Mesenchymal stem cell (in vitro differentiated cells and primary cell): ENCODE measurements around the gene SLC22A14.

Source experiments
- DNase-seq: peaks from one replicate; pipeline ENCODE4 v3.0.0-alpha.2; 2013
- H2AFZ ChIP-seq: one replicate; pipeline ENCODE4 v1.6.1; 2013; ENCODE audit warnings: low read depth, mild to moderate bottlenecking, control low read depth, inconsistent platforms, low read length, moderate library complexity
- H2AK5ac ChIP-seq: 2 replicates; pipeline ENCODE4 v1.6.1; 2013; ENCODE audit warnings: low read length, moderate library complexity, mild to moderate bottlenecking, inconsistent platforms; ENCODE audit not compliant: severe bottlenecking
- H2BK120ac ChIP-seq: one replicate; pipeline ENCODE4 v1.6.1; 2013; ENCODE audit warnings: low read depth, mild to moderate bottlenecking, inconsistent platforms, low read length, moderate library complexity
- H2BK12ac ChIP-seq, 2 experiments: one replicate each; pipeline ENCODE4 v1.6.1; 2013; ENCODE audit warnings: inconsistent platforms in 2 of 2, low read length in 2 of 2, mild to moderate bottlenecking in 2 of 2, moderate library complexity in 2 of 2, control low read depth in 1 of 2
- H2BK15ac ChIP-seq: one replicate; pipeline ENCODE4 v1.6.1; 2013; ENCODE audit warnings: mild to moderate bottlenecking, low read depth, inconsistent platforms; ENCODE audit not compliant: poor library complexity, severe bottlenecking
- H2BK5ac ChIP-seq: 2 replicates; pipeline ENCODE4 v1.6.1; 2013; ENCODE audit warnings: low read depth, mild to moderate bottlenecking, low read length, control low read depth, inconsistent platforms; ENCODE audit not compliant: poor library complexity, severe bottlenecking
- H3K14ac ChIP-seq, 2 experiments: one replicate each; pipeline ENCODE4 v1.6.1; 2013; ENCODE audit warnings: inconsistent platforms in 2 of 2, low read length in 2 of 2, control low read depth in 1 of 2, mild to moderate bottlenecking in 1 of 2, moderate library complexity in 1 of 2
- H3K18ac ChIP-seq, 2 experiments: one replicate each; pipeline ENCODE4 v1.6.1; 2013; ENCODE audit warnings: inconsistent platforms in 2 of 2, low read length in 2 of 2, control low read depth in 1 of 2, low read depth in 1 of 2, mild to moderate bottlenecking in 1 of 2
- H3K23ac ChIP-seq, 2 experiments: one replicate each; pipeline ENCODE4 v1.6.1; 2013; ENCODE audit warnings: inconsistent platforms in 2 of 2, low read length in 2 of 2, mild to moderate bottlenecking in 2 of 2, moderate library complexity in 2 of 2, control low read depth in 1 of 2
- H3K27ac ChIP-seq: 2 replicates; pipeline ENCODE4 v1.5.1; 2013; ENCODE audit warnings: mild to moderate bottlenecking, moderate library complexity, low read length, control low read depth, inconsistent platforms; ENCODE audit not compliant: poor library complexity, severe bottlenecking
- H3K27me3 ChIP-seq, 2 experiments: 2 replicates each; pipeline versions ENCODE4 v1.6.1 to v1.7.0; 2013; ENCODE audit warnings: low read length in 2 of 2, mild to moderate bottlenecking in 2 of 2, moderate library complexity in 2 of 2, control low read depth in 1 of 2, inconsistent platforms in 1 of 2; ENCODE audit not compliant: control insufficient read depth in 1 of 2, insufficient read depth in 1 of 2
- H3K36me3 ChIP-seq, 2 experiments: 2 replicates each; pipeline versions ENCODE4 v1.6.1 to v1.7.0; 2013; ENCODE audit warnings: low read length in 2 of 2, control low read depth in 1 of 2, inconsistent platforms in 1 of 2, low read depth in 1 of 2, mild to moderate bottlenecking in 1 of 2; ENCODE audit not compliant: insufficient read depth in 2 of 2, control insufficient read depth in 1 of 2
- H3K4ac ChIP-seq, 2 experiments: one replicate each; pipeline ENCODE4 v1.6.1; 2013; ENCODE audit warnings: inconsistent platforms in 2 of 2, low read length in 2 of 2, mild to moderate bottlenecking in 2 of 2, moderate library complexity in 2 of 2, control low read depth in 1 of 2, low read depth in 1 of 2
- H3K4me1 ChIP-seq: 2 replicates; pipeline ENCODE4 v1.6.1; 2013; ENCODE audit warnings: low read depth, low read length, control low read depth; ENCODE audit not compliant: control insufficient read depth, insufficient read depth
- H3K4me2 ChIP-seq: 2 replicates; pipeline ENCODE4 v1.6.1; 2013; ENCODE audit warnings: low read length, mild to moderate bottlenecking, inconsistent platforms; ENCODE audit not compliant: poor library complexity, severe bottlenecking
- H3K4me3 ChIP-seq, 2 experiments: 2 replicates each; pipeline versions ENCODE4 v1.5.1 to v1.7.0; 2013; ENCODE audit warnings: low read length in 2 of 2, mild to moderate bottlenecking in 2 of 2, control low read depth in 1 of 2, low read depth in 1 of 2; ENCODE audit not compliant: insufficient read depth in 1 of 2
- H3K79me1 ChIP-seq: replicated peaks from 2 replicates; pipeline ENCODE4 v1.6.1; 2013; ENCODE audit warnings: mild to moderate bottlenecking, control low read depth, low read length, inconsistent platforms; ENCODE audit not compliant: poor library complexity, severe bottlenecking
- H3K9ac ChIP-seq: 2 replicates; pipeline ENCODE4 v1.7.0; 2013; ENCODE audit warnings: mild to moderate bottlenecking, low read length, moderate library complexity
- H3K9me3 ChIP-seq: 2 replicates; pipeline ENCODE4 v1.7.0; 2013; ENCODE audit warnings: mild to moderate bottlenecking, low read length; ENCODE audit not compliant: control insufficient read depth
- H4K8ac ChIP-seq: one replicate; pipeline ENCODE4 v1.6.1; 2013; ENCODE audit warnings: inconsistent platforms, mild to moderate bottlenecking, low read length, moderate library complexity
- H4K91ac ChIP-seq: one replicate; pipeline ENCODE4 v1.6.1; 2013; ENCODE audit warnings: mild to moderate bottlenecking, low read length, inconsistent platforms
- WGBS: methylation state at CpG from one replicate; pipeline ENCODE4 v1.1.7; 2013; ENCODE audit warnings: mixed read lengths; 5-methylcytosine and 5-hydroxymethylcytosine counted together

Gene SLC22A14

GRCh38 chr3:38325256-38325655 is 43.2 kb downstream of the SLC22A14 start:
- H3K9ac ChIP-seq, result no peak overlapping the region

GRCh38 chr3:38327335-38328009 is 45.4 kb downstream of the SLC22A14 start:
- H2AFZ ChIP-seq, result no peak overlapping the region

More at GRCh38 chr3:38325256-38325655, 43.2 kb downstream of the SLC22A14 start:
- Histone ChIP-seq H3K4ac (no peak overlapping the region), H2BK120ac (no peak overlapping the region), H3K23ac (no peak overlapping the region), H3K36me3 (peaks cover 0 to 5% of the 10 kb centered on the region in 2 experiments), H3K79me1 (no peaks in the 10 kb centered on the region), H3K27me3 (peaks cover 0 to 3% of the 10 kb centered on the region in 2 experiments), H4K8ac (no peak overlapping the region), H4K91ac (no peak overlapping the region), H3K4me2 (no peak overlapping the region), H3K4me1 (no peaks in the 10 kb centered on the region), H2BK5ac (no peak overlapping the region), H3K4me3 (no peak overlapping the region), H2BK15ac (no peak overlapping the region), H2BK12ac (no peak overlapping the region), H3K14ac (no peak overlapping the region), H2AFZ (no peak overlapping the region), H3K18ac (no peak overlapping the region), H3K9me3 (peaks cover 14% of the 10 kb centered on the region), H2AK5ac (no peak overlapping the region), H3K27ac (no peak overlapping the region)
- 74% methylated on average over 2 of the region's 2 CpGs for WGBS
- no peak for DNase-seq

DNA sequence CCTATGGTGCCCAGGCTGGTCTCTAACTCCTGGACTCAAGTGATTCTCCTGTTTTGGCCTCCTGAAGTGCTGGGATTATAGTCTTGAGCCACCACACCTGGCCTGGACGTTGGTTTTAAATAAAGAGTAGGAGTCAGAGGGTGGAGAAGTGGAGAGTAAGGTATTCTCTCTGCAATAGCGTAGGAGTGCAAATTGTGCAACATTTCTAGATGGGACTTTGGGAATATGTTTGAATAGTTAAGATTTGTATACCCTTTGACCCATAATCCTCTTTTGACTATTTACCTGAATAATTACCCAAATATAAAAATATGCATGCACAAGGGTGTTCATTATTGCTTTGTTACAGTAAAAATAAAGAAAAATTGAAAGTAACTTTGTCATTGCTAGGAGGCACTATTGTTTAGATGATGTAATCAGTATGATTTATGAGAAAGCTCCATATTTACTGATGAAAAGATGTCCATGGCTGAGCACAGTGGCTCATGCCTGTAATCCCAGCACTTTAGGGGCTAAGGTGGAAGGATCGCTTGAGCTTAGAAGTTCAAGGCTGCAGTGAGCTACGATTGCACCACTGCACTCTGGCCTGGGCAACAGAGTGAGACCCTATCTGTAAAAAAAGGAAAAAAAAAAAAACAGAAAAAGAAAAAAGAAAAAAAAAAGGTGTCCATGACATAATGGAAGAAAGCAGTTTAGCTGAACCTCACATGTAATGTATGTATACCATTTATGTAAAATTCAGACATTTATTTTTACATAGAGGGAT is 49.3 kb downstream of the SLC22A14 start:
- H4K91ac ChIP-seq, result no peak overlapping the region
- no peak overlapping the region for H3K27ac ChIP-seq
- H3K18ac ChIP-seq, result no peak overlapping the region
- H3K4me2 ChIP-seq, result no peak overlapping the region
- H3K9me3 ChIP-seq, result peaks cover 11% of the 10 kb centered on the region
- no peak overlapping the region for H3K14ac ChIP-seq
- no peak overlapping the region for H2BK12ac ChIP-seq
- DNase-seq, result no peak
- no peak overlapping the region for H2BK5ac ChIP-seq
- WGBS, result 73% methylated on average over 3 of the region's 4 CpGs
- H3K23ac ChIP-seq, result no peak overlapping the region
- no peak overlapping the region for H3K9ac ChIP-seq
- H3K27me3 ChIP-seq, result peaks cover 0 to 8% of the 10 kb centered on the region in 2 experiments
- no peak overlapping the region for H4K8ac ChIP-seq
- no peak overlapping the region for H2AK5ac ChIP-seq
- H2BK120ac ChIP-seq, result no peak overlapping the region
- H2AFZ ChIP-seq, result no peak overlapping the region
- peaks cover 0 to 3% of the 10 kb centered on the region in 2 experiments for H3K36me3 ChIP-seq
- no peak overlapping the region for H3K4ac ChIP-seq
- no peak overlapping the region for H2BK15ac ChIP-seq
- no peaks in the 10 kb centered on the region for H3K79me1 ChIP-seq
- no peak overlapping the region for H3K4me3 ChIP-seq
- H3K4me1 ChIP-seq, result no peaks in the 10 kb centered on the region

More at GRCh38 chr3:38327335-38328009, 45.4 kb downstream of the SLC22A14 start:
- Histone ChIP-seq H3K36me3 (peaks cover 0 to 5% of the 10 kb centered on the region in 2 experiments), H3K27ac (no peak overlapping the region), H3K9ac (peak overlapping the region; percentile 34), H2BK12ac (no peak overlapping the region), H3K4me2 (no peak overlapping the region), H3K4ac (no peak overlapping the region), H3K27me3 (peaks cover 0 to 3% of the 10 kb centered on the region in 2 experiments), H3K23ac (no peak overlapping the region), H3K9me3 (peaks cover 14% of the 10 kb centered on the region), H2BK5ac (no peak overlapping the region), H3K18ac (no peak overlapping the region), H4K91ac (no peak overlapping the region), H2BK120ac (no peak overlapping the region), H3K4me3 (no peak overlapping the region), H2BK15ac (no peak overlapping the region), H2AK5ac (no peak overlapping the region), H4K8ac (no peak overlapping the region), H3K14ac (no peak overlapping the region), H3K4me1 (no peaks in the 10 kb centered on the region), H3K79me1 (no peaks in the 10 kb centered on the region)
- peak; percentile 50 for DNase-seq

DNA sequence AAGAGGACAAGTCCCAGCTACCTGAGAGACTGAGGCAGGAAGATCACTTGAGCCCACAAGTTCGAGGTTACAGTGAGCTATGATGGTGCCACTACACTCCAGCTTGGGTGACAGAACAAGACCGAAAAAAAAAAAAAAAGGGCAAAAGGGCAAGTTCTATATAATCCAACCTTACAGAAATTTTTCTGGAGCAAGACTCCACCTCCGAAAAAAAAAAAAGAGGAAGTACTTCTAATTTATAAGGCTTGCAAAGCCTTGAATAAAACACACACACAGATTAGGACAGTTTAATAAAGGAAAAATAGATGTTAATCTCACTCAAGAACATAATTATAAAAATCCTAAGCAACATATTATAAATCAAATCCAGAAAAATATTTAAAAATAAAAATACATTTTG is 50.1 kb downstream of the SLC22A14 start:
- Histone ChIP-seq H2BK12ac (no peak overlapping the region), H3K79me1 (no peaks in the 10 kb centered on the region), H4K8ac (no peak overlapping the region), H4K91ac (no peak overlapping the region), H2AFZ (no peak overlapping the region), H3K4me2 (no peak overlapping the region), H3K9me3 (peaks cover 3% of the 10 kb centered on the region), H3K18ac (no peak overlapping the region), H3K9ac (no peak overlapping the region), H3K4ac (no peak overlapping the region), H3K4me1 (no peaks in the 10 kb centered on the region), H3K14ac (no peak overlapping the region), H2BK120ac (no peak overlapping the region), H2BK5ac (no peak overlapping the region), H3K27ac (no peak overlapping the region), H3K27me3 (peaks cover 0 to 8% of the 10 kb centered on the region in 2 experiments), H3K4me3 (no peak overlapping the region), H2AK5ac (no peak overlapping the region), H2BK15ac (no peak overlapping the region), H3K36me3 (no peaks in the 10 kb centered on the region), H3K23ac (no peak overlapping the region)
- WGBS, result 86% methylated on average over 1 of the region's 3 CpGs
- no peak for DNase-seq
